GM12892 (cell line): ENCODE measurements around the gene ZNF823.
"Not testable (repeated sequence)": the region's sequence is repeated elsewhere in the genome, so short reads cannot be mapped to it uniquely, and the experiment has no call there.

Source experiments
- POLR2A ChIP-seq: IDR thresholded peaks from 2 replicates; pipeline ENCODE4 v1.6.1; 2011; ENCODE audit warnings: low read depth, low read length, control low read depth
- TAF1 ChIP-seq: IDR thresholded peaks from 2 replicates; pipeline ENCODE4 v1.6.1; 2011; ENCODE audit warnings: low read depth, mild to moderate bottlenecking, control low read depth, low read length, borderline replicate concordance

- not testable (repeated sequence) for TF ChIP-seq TAF1, POLR2A
Observed at GRCh38 chr19:11676661-11677600, 61.8 kb downstream of the ZNF823 start.
